Renal cortex interstitium (tissue), 11 donors: Measurements from ENCODE around the gene MAPKAPK5. TPM values are rescaled to one million over a fixed set of nuclear protein-coding genes. Genes with fewer than 3 reads are reported as not detected.

Source experiments
- DNase-seq, 11 donors: peaks; one replicate each; pipeline ENCODE4 v3.0.0-alpha.2; 2013; ENCODE audit warnings: low read depth in 9 of 11, low spot score in 4 of 11; ENCODE audit errors: extremely low read depth in 1 of 11
- polyA plus RNA-seq, 3 donors: library from polyadenylated mRNA; unstranded; fragments of 120-200 nt; gene quantifications; one replicate each; pipeline ENCODE4 v1.2.1, GENCODE V29; 2013; ENCODE audit not compliant: insufficient read length in 3 of 3

The MAPKAPK5 gene
- polyA plus RNA-seq, 3 donors: 48.2 to 54.5 (median 54.1) TPM

GRCh38 chr12:111868676-111869588 lies 26.9 kb downstream of the MAPKAPK5 start:
- no peak for DNase-seq

GRCh38 chr12:111869671-111870070 lies 27.6 kb downstream of the MAPKAPK5 start:
- no peak for DNase-seq

GRCh38 chr12:111870216-111870615 lies 28.2 kb downstream of the MAPKAPK5 start:
- no peak for DNase-seq

GRCh38 chr12:111870706-111871105 lies 28.7 kb downstream of the MAPKAPK5 start:
- no peak for DNase-seq

GRCh38 chr12:111873113-111873512 lies 31.1 kb downstream of the MAPKAPK5 start:
- no peak for DNase-seq

GRCh38 chr12:111881716-111882115 lies 39.7 kb downstream of the MAPKAPK5 start:
- no peak for DNase-seq

GRCh38 chr12:111886662-111887545 lies 44.9 kb downstream of the MAPKAPK5 start:
- no peak for DNase-seq

- no peak for DNase-seq
Measured at GRCh38 chr12:111887926-111888745, 46.1 kb downstream of the MAPKAPK5 start.

GRCh38 chr12:111893287-111893686 lies 51.3 kb downstream of the MAPKAPK5 start:
- no peak for DNase-seq

GRCh38 chr12:111894556-111894955 lies 52.5 kb downstream of the MAPKAPK5 start:
- no peak for DNase-seq

- DNase-seq: no peak
Measured at GRCh38 chr12:111901182-111901581, 59.2 kb downstream of the MAPKAPK5 start.

GRCh38 chr12:111904446-111904975 lies 62.5 kb downstream of the MAPKAPK5 start:
- DNase-seq: no peak

- no peak for DNase-seq
Measured at GRCh38 chr12:111905502-111905901, 63.5 kb downstream of the MAPKAPK5 start.

GRCh38 chr12:111907740-111908139 lies 65.7 kb downstream of the MAPKAPK5 start:
- DNase-seq: no peak

GRCh38 chr12:111925171-111925570 lies 83.1 kb downstream of the MAPKAPK5 start:
- DNase-seq: no peak

GRCh38 chr12:111926631-111927030 lies 84.6 kb downstream of the MAPKAPK5 start:
- DNase-seq: no peak

GRCh38 chr12:111927346-111927745 lies 85.3 kb downstream of the MAPKAPK5 start:
- DNase-seq: no peak

- no peak for DNase-seq
Measured at GRCh38 chr12:111932241-111932640, 90.2 kb downstream of the MAPKAPK5 start.

GRCh38 chr12:111936869-111937268 lies 94.8 kb downstream of the MAPKAPK5 start:
- no peak for DNase-seq
